ENCODE measurements around the gene TMEM219.
"Not testable (repeated sequence)": the region's sequence is repeated elsewhere in the genome, so short reads cannot be mapped to it uniquely, and the experiment has no call there.

Gene TMEM219

GRCh38 chr16:29951625-29952365, 10.1 kb upstream of the TMEM219 start:
- no peak for DNase-seq (ENCODE audit: low read depth, low spot score)
- H3K27ac ChIP-seq (ENCODE audit: low read length) = no peak overlapping the region
- no peak overlapping the region for H3K4me3 ChIP-seq (ENCODE audit: low read length)
- no peaks in the 10 kb centered on the region for H3K9me3 ChIP-seq (ENCODE audit: control insufficient read depth, insufficient read depth, low read length)
- H3K4me1 ChIP-seq (ENCODE audit: control insufficient read depth, insufficient read depth, low read length) = 0 out of 2 replicates have a peak, but pooled peaks cover 2% of the 10 kb centered on the region
- no peaks in the 10 kb centered on the region for H3K27me3 ChIP-seq (ENCODE audit: control insufficient read depth, insufficient read depth, low read length)
- WGBS (ENCODE audit: insufficient coverage, insufficient read length) = no CpG with 5 or more reads among the region's 8 CpGs
- H3K36me3 ChIP-seq (ENCODE audit: control insufficient read depth, insufficient read depth, low read length) = no peaks in the 10 kb centered on the region

GRCh38 chr16:29958756-29959155, 3.1 kb upstream of the TMEM219 start:
- WGBS (ENCODE audit: insufficient coverage, insufficient read length) = no CpG with 5 or more reads among the region's 5 CpGs
- peaks cover 3% of the 10 kb centered on the region; the same call in 1 of the 2 replicates for H3K4me1 ChIP-seq (ENCODE audit: control insufficient read depth, insufficient read depth, low read length)
- no peak overlapping the region for H3K27ac ChIP-seq (ENCODE audit: low read length)
- no peaks in the 10 kb centered on the region for H3K27me3 ChIP-seq (ENCODE audit: control insufficient read depth, insufficient read depth, low read length)
- no peak overlapping the region for H3K4me3 ChIP-seq (ENCODE audit: low read length)
- H3K36me3 ChIP-seq (ENCODE audit: control insufficient read depth, insufficient read depth, low read length) = no peaks in the 10 kb centered on the region
- H3K9me3 ChIP-seq (ENCODE audit: control insufficient read depth, insufficient read depth, low read length) = no peaks in the 10 kb centered on the region
- no peak for DNase-seq (ENCODE audit: low read depth, low spot score)

GRCh38 chr16:29959293-29959692, 2.6 kb upstream of the TMEM219 start:
- no peaks in the 10 kb centered on the region for H3K36me3 ChIP-seq (ENCODE audit: control insufficient read depth, insufficient read depth, low read length)
- H3K27ac ChIP-seq (ENCODE audit: low read length) = no peak overlapping the region
- H3K27me3 ChIP-seq (ENCODE audit: control insufficient read depth, insufficient read depth, low read length) = no peaks in the 10 kb centered on the region
- no peaks in the 10 kb centered on the region for H3K9me3 ChIP-seq (ENCODE audit: control insufficient read depth, insufficient read depth, low read length)
- DNase-seq (ENCODE audit: low read depth, low spot score) = no peak
- WGBS (ENCODE audit: insufficient coverage, insufficient read length) = no CpG with 5 or more reads among the region's 9 CpGs
- peaks cover 3% of the 10 kb centered on the region; the same call in 1 of the 2 replicates for H3K4me1 ChIP-seq (ENCODE audit: control insufficient read depth, insufficient read depth, low read length)
- no peak overlapping the region for H3K4me3 ChIP-seq (ENCODE audit: low read length)

GRCh38 chr16:29959821-29960220, 2.1 kb upstream of the TMEM219 start:
- not testable (repeated sequence) for DNase-seq (ENCODE audit: low read depth, low spot score); H3K27ac ChIP-seq (ENCODE audit: low read length); H3K4me1 ChIP-seq (ENCODE audit: control insufficient read depth, insufficient read depth, low read length); H3K36me3 ChIP-seq (ENCODE audit: control insufficient read depth, insufficient read depth, low read length); H3K9me3 ChIP-seq (ENCODE audit: control insufficient read depth, insufficient read depth, low read length); H3K4me3 ChIP-seq (ENCODE audit: low read length); H3K27me3 ChIP-seq (ENCODE audit: control insufficient read depth, insufficient read depth, low read length)
- WGBS (ENCODE audit: insufficient coverage, insufficient read length) = no CpG with 5 or more reads among the region's 4 CpGs

GRCh38 chr16:29961127-29961478, 776 bp upstream of the TMEM219 start:
- H3K27ac ChIP-seq (ENCODE audit: low read length) = no peak overlapping the region
- H3K27me3 ChIP-seq (ENCODE audit: control insufficient read depth, insufficient read depth, low read length) = no peaks in the 10 kb centered on the region
- WGBS (ENCODE audit: insufficient coverage, insufficient read length) = no CpG with 5 or more reads among the region's 10 CpGs
- no peak for DNase-seq (ENCODE audit: low read depth, low spot score)
- H3K36me3 ChIP-seq (ENCODE audit: control insufficient read depth, insufficient read depth, low read length) = no peaks in the 10 kb centered on the region
- H3K9me3 ChIP-seq (ENCODE audit: control insufficient read depth, insufficient read depth, low read length) = no peaks in the 10 kb centered on the region
- peaks cover 3% of the 10 kb centered on the region; the same call in 1 of the 2 replicates for H3K4me1 ChIP-seq (ENCODE audit: control insufficient read depth, insufficient read depth, low read length)
- H3K4me3 ChIP-seq (ENCODE audit: low read length) = peak overlapping the region; percentile 62; the same call in 1 of the 2 replicates

GRCh38 chr16:29962344-29962994, 590 bp downstream of the TMEM219 start:
- Histone ChIP-seq H3K4me1 (ENCODE audit: control insufficient read depth, insufficient read depth, low read length) (peaks cover 3% of the 10 kb centered on the region; the same call in 1 of the 2 replicates), H3K27me3 (ENCODE audit: control insufficient read depth, insufficient read depth, low read length) (no peaks in the 10 kb centered on the region), H3K36me3 (ENCODE audit: control insufficient read depth, insufficient read depth, low read length) (no peaks in the 10 kb centered on the region), H3K4me3 (ENCODE audit: low read length) (peak overlapping the region; percentile 62; the same call in 1 of the 2 replicates), H3K27ac (ENCODE audit: low read length) (no peak overlapping the region), H3K9me3 (ENCODE audit: control insufficient read depth, insufficient read depth, low read length) (no peaks in the 10 kb centered on the region)
- WGBS (ENCODE audit: insufficient coverage, insufficient read length) = no CpG with 5 or more reads among the region's 18 CpGs
- DNase-seq (ENCODE audit: low read depth, low spot score) = no peak

GRCh38 chr16:29963021-29963743, 1.3 kb downstream of the TMEM219 start:
- no peak for DNase-seq (ENCODE audit: low read depth, low spot score)
- H3K9me3 ChIP-seq (ENCODE audit: control insufficient read depth, insufficient read depth, low read length) = no peaks in the 10 kb centered on the region
- no CpG with 5 or more reads among the region's 14 CpGs for WGBS (ENCODE audit: insufficient coverage, insufficient read length)
- H3K36me3 ChIP-seq (ENCODE audit: control insufficient read depth, insufficient read depth, low read length) = no peaks in the 10 kb centered on the region; the same call in 1 of the 2 replicates
- peaks cover 3% of the 10 kb centered on the region; the same call in 1 of the 2 replicates for H3K4me1 ChIP-seq (ENCODE audit: control insufficient read depth, insufficient read depth, low read length)
- no peak overlapping the region for H3K4me3 ChIP-seq (ENCODE audit: low read length)
- no peaks in the 10 kb centered on the region for H3K27me3 ChIP-seq (ENCODE audit: control insufficient read depth, insufficient read depth, low read length)
- H3K27ac ChIP-seq (ENCODE audit: low read length) = no peak overlapping the region

- H3K4me1 ChIP-seq (ENCODE audit: control insufficient read depth, insufficient read depth, low read length) = no peaks in the 10 kb centered on the region
- no peaks in the 10 kb centered on the region; the same call in 1 of the 2 replicates for H3K27me3 ChIP-seq (ENCODE audit: control insufficient read depth, insufficient read depth, low read length)
- H3K27ac ChIP-seq (ENCODE audit: low read length) = no peak overlapping the region
- H3K4me3 ChIP-seq (ENCODE audit: low read length) = no peak overlapping the region
- no CpG with 5 or more reads among the region's 4 CpGs for WGBS (ENCODE audit: insufficient coverage, insufficient read length)
- DNase-seq (ENCODE audit: low read depth, low spot score) = no peak
- peaks cover 3% of the 10 kb centered on the region; the same call in 1 of the 2 replicates for H3K36me3 ChIP-seq (ENCODE audit: control insufficient read depth, insufficient read depth, low read length)
- no peaks in the 10 kb centered on the region for H3K9me3 ChIP-seq (ENCODE audit: control insufficient read depth, insufficient read depth, low read length)
Measured at GRCh38 chr16:29968205-29968604, 6.3 kb downstream of the TMEM219 start.

GRCh38 chr16:29971304-29971703, 9.4 kb downstream of the TMEM219 start:
- WGBS (ENCODE audit: insufficient coverage, insufficient read length) = no CpG with 5 or more reads among the region's 8 CpGs
- no peaks in the 10 kb centered on the region for H3K9me3 ChIP-seq (ENCODE audit: control insufficient read depth, insufficient read depth, low read length)
- no peaks in the 10 kb centered on the region; the same call in 1 of the 2 replicates for H3K27me3 ChIP-seq (ENCODE audit: control insufficient read depth, insufficient read depth, low read length)
- peaks cover 3% of the 10 kb centered on the region; the same call in 1 of the 2 replicates for H3K36me3 ChIP-seq (ENCODE audit: control insufficient read depth, insufficient read depth, low read length)
- 0 out of 2 replicates have a peak, but pooled peaks cover 4% of the 10 kb centered on the region for H3K4me1 ChIP-seq (ENCODE audit: control insufficient read depth, insufficient read depth, low read length)
- no peak for DNase-seq (ENCODE audit: low read depth, low spot score)
- H3K27ac ChIP-seq (ENCODE audit: low read length) = no peak overlapping the region
- no peak overlapping the region for H3K4me3 ChIP-seq (ENCODE audit: low read length)

- Histone ChIP-seq H3K27me3 (ENCODE audit: control insufficient read depth, insufficient read depth, low read length) (no peaks in the 10 kb centered on the region; the same call in 1 of the 2 replicates), H3K36me3 (ENCODE audit: control insufficient read depth, insufficient read depth, low read length) (peaks cover 3% of the 10 kb centered on the region; the same call in 1 of the 2 replicates), H3K27ac (ENCODE audit: low read length) (no peak overlapping the region), H3K9me3 (ENCODE audit: control insufficient read depth, insufficient read depth, low read length) (no peaks in the 10 kb centered on the region), H3K4me3 (ENCODE audit: low read length) (no peak overlapping the region), H3K4me1 (ENCODE audit: control insufficient read depth, insufficient read depth, low read length) (0 out of 2 replicates have a peak, but pooled peaks cover 4% of the 10 kb centered on the region)
- no CpG with 5 or more reads among the region's 1 CpG for WGBS (ENCODE audit: insufficient coverage, insufficient read length)
- no peak for DNase-seq (ENCODE audit: low read depth, low spot score)
Measured at GRCh38 chr16:29972500-29972899, 10.6 kb downstream of the TMEM219 start.
